ENCODE results near the gene CNOT2. TPM values are rescaled to one million over a fixed set of nuclear protein-coding genes. Genes with fewer than 3 reads are reported as not detected.

Gene CNOT2
- total RNA-seq, 1 experiment from 2014 or later = 82.9 TPM

DNA sequence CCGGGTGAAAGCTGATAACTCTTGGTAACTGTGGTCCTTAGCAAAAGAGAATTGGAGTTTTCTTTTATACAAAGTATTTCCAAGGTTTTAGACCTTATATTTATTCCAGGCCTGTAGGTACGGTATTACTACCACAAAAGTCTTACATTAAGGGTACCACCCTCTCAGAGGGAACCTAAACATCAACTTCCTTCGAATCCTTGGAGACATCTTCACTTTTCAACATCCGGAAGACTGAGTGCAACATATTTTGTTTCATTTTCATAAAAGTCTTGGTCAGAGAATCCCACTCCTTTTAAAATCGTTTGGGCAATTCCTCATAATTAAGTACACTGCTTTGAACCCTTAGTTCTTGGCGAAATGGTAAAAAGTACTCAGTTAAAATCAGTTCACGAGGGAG, 1.2 kb downstream of the CNOT2 start:
- H3K56ac ChIP-seq (ENCODE audit: insufficient read length, low read depth, low read length) = no peak overlapping the region
- no peak overlapping the region for H3K27ac ChIP-seq (ENCODE audit: insufficient read length, low read depth, low read length)
- no peak overlapping the region for H2BK5ac ChIP-seq (ENCODE audit: insufficient read length, low read length)
- no peak overlapping the region for H4K91ac ChIP-seq (ENCODE audit: insufficient read length, low read depth, low read length)
- H3K9ac ChIP-seq (ENCODE audit: extremely low read depth, insufficient read length, low read length) = peak overlapping the region; percentile 78
- peaks cover 35% of the 10 kb centered on the region; the same call in 1 of the 2 replicates for H3K79me2 ChIP-seq (ENCODE audit: insufficient read depth, low read length)
- no peak overlapping the region for H2AK5ac ChIP-seq (ENCODE audit: insufficient read length, low read length)
- H2AFZ ChIP-seq (ENCODE audit: low read length) = no peak overlapping the region
- no peak overlapping the region for H3K4ac ChIP-seq (ENCODE audit: low read depth, low read length)
- H4K8ac ChIP-seq (replicated peaks; ENCODE audit: insufficient read length, low read depth, low read length) = no peak overlapping the region
- peak overlapping the region; percentile 78 for H3K4me2 ChIP-seq (ENCODE audit: insufficient read depth, insufficient read length, low read length)
- H3K9me3 ChIP-seq (ENCODE audit: control insufficient read depth, low read depth, low read length) = no peaks in the 10 kb centered on the region
- no peak overlapping the region for H3K23ac ChIP-seq (ENCODE audit: insufficient read length, low read depth, low read length)
- no peak for DNase-seq
- H4K20me1 ChIP-seq (ENCODE audit: control insufficient read depth, insufficient read depth, insufficient read length) = no peaks in the 10 kb centered on the region
- Mint-ChIP-seq H3K36me3 (ENCODE audit: insufficient read depth in 1 of 3, low read depth in 3 of 3) (peaks cover 22 to 41% (median 37%) of the 10 kb centered on the region in 3 experiments), H3K9me3 (no peaks in the 10 kb centered on the region), H3K27ac (peak overlapping the region; percentile 98 to 99 (median 99)), H3K4me3 (peak overlapping the region; percentile 94 to 99), H3K4me1 (peaks cover 41 to 56% of the 10 kb centered on the region in 2 experiments), H3K27me3 (ENCODE audit: low read depth) (no peaks in the 10 kb centered on the region; the same call in 1 of the 2 replicates)
- H3K4me1 ChIP-seq (ENCODE audit: insufficient read depth, low read length) = no peaks in the 10 kb centered on the region
- H3T11ph ChIP-seq (ENCODE audit: low read length) = no peak overlapping the region
- no peak overlapping the region for H2BK12ac ChIP-seq (ENCODE audit: insufficient read length, low read depth, low read length)
- H2BK15ac ChIP-seq (ENCODE audit: low read depth, low read length) = no peak overlapping the region
- H2BK120ac ChIP-seq (ENCODE audit: low read depth, low read length, poor library complexity, severe bottlenecking) = no peak overlapping the region
- no peak overlapping the region for H2BK20ac ChIP-seq (ENCODE audit: low read depth, low read length, poor library complexity, severe bottlenecking)
- H3K18ac ChIP-seq (ENCODE audit: insufficient read length, low read depth, low read length) = no peak overlapping the region
- no peak overlapping the region for H3K14ac ChIP-seq (ENCODE audit: insufficient read depth, low read length)
- WGBS (ENCODE audit: extremely low coverage, insufficient read length, low lambda C conversion rate) = no CpG with 5 or more reads among the region's 7 CpGs
- peaks cover 6% of the 10 kb centered on the region for H3K23me2 ChIP-seq (ENCODE audit: insufficient read length, low read depth, low read length, poor library complexity, severe bottlenecking)
- no peak overlapping the region for H4K5ac ChIP-seq (ENCODE audit: insufficient read length, low read depth, low read length)
- no peaks in the 10 kb centered on the region for H3K79me1 ChIP-seq (ENCODE audit: insufficient read depth, low read depth, low read length, poor library complexity, severe bottlenecking)
- H3K27me3 ChIP-seq (ENCODE audit: insufficient read depth, low read length) = no peaks in the 10 kb centered on the region
- TF ChIP-seq, protein P1, sequence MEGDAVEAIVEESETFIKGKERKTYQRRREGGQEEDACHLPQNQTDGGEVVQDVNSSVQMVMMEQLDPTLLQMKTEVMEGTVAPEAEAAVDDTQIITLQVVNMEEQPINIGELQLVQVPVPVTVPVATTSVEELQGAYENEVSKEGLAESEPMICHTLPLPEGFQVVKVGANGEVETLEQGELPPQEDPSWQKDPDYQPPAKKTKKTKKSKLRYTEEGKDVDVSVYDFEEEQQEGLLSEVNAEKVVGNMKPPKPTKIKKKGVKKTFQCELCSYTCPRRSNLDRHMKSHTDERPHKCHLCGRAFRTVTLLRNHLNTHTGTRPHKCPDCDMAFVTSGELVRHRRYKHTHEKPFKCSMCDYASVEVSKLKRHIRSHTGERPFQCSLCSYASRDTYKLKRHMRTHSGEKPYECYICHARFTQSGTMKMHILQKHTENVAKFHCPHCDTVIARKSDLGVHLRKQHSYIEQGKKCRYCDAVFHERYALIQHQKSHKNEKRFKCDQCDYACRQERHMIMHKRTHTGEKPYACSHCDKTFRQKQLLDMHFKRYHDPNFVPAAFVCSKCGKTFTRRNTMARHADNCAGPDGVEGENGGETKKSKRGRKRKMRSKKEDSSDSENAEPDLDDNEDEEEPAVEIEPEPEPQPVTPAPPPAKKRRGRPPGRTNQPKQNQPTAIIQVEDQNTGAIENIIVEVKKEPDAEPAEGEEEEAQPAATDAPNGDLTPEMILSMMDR (conservative IDR thresholded peaks at IDR 0.05) = no peak

Data from H9 (cell line).